Left cardiac atrium (tissue), 4 donors: ENCODE measurements around the gene DERA. TPM values are rescaled to one million over a fixed set of nuclear protein-coding genes. Genes with fewer than 3 reads are reported as not detected.
A peak's percentile ranks its signal among the peaks of the same experiment; 100 is the strongest.
"Not testable (repeated sequence)": the region's sequence is repeated elsewhere in the genome, so short reads cannot be mapped to it uniquely, and the experiment has no call there.

Source experiments
- ATAC-seq, 2 donors: fragments of 200-7000 bp; cut with Tn5 transposase; one replicate each; pipeline ENCODE4 v1.9.1; 2020; ENCODE audit warnings: mild to moderate bottlenecking in 2 of 2, moderate library complexity in 2 of 2
- DNase-seq: peaks from one replicate; pipeline ENCODE4 v3.0.0-alpha.2; 2020
- intact Hi-C, 2 donors: fragments of 100-400 bp; cut with DNase I; formaldehyde crosslinking; loops; one replicate each; pipeline versions ENCODE4 v1.14.1 to v1.15.1; 2022 to 2023
- total RNA-seq, 2 donors: library from RNA; stranded (reverse); fragmentation: NEBNext Ultra II Directional; extraction: Animal tissue kit (Norgen Biotek cat#: 25700); gene quantifications; one replicate each; pipeline ENCODE4 v1.2.1, GENCODE V29; 2021
- donor health status: DM: no; HTN: yes; CAD: no.
- donor health status: DM: no; HTN: yes; CAD: no; lungs with severe emphysema.
- donor health status: DM: yes; HTN: yes; CAD: no.
- donor health status: Dilated cardiomyopathy.

The DERA gene
- total RNA-seq, 2 donors from 2014 or later, result 15.7 to 21.0 TPM

- DNase-seq (no peak), ATAC-seq (no peak)
- intact Hi-C loops, result no loop called here
These were observed 14.3 kb upstream of the DERA start for GRCh38 chr12:15896867-15897266.

GRCh38 chr12:15897433-15897832, 13.7 kb upstream of the DERA start:
- ATAC-seq, result no peak
- intact Hi-C loops, result no loop called here
- DNase-seq, result no peak

DNA sequence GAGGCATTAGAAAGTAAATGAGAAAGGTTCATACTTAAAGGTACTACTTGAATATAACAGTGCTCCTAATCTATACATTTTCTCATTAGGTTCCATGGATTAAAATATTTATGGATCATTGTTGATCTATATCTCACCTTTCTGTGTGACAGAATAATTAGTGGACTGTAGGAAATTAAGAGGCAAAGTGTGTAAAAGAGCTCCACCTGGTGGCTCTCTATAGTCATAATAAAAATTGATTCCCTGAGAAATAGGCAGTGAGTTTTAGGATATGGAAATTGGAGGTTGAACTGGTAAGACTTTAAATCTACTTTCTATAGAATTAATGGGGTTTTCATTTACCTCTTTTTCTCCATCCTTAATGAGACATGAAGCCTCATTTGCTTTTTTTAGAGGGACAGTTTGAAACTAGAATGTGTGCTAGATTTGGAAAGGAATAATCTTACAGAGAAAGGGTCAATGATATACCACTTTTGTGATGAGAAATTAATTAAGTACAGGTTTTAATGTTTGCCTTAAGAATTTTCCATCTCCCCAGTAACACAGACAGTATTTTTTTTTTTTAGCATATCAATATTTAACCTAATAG, 11.8 kb upstream of the DERA start:
- DNase-seq (no peak), ATAC-seq (no peak)
- intact Hi-C loops, result no loop called here

- DNase-seq, result no peak
- intact Hi-C loops, result no loop called here
- ATAC-seq, result peak in 1 of 2 donors; percentile 57
These were observed 6.7 kb upstream of the DERA start for GRCh38 chr12:15904378-15904920.

- no peak for DNase-seq
- intact Hi-C loops, result no loop called here
- no peak for ATAC-seq
These were observed 666 bp upstream of the DERA start for GRCh38 chr12:15910468-15910863.

- DNase-seq, intact Hi-C loops: not testable (repeated sequence)
- ATAC-seq, result peak in 1 of 2 donors; percentile 48
These were observed 799 bp downstream of the DERA start for GRCh38 chr12:15911931-15912330.

- peak; percentile 32 for DNase-seq
- intact Hi-C loops, ATAC-seq: not testable (repeated sequence)
These were observed 3.0 kb downstream of the DERA start for GRCh38 chr12:15914131-15914530.

GRCh38 chr12:15918066-15918465, 6.9 kb downstream of the DERA start:
- DNase-seq (no peak), ATAC-seq (no peak)
- intact Hi-C loops, result no loop called here

GRCh38 chr12:15919418-15919817, 8.3 kb downstream of the DERA start:
- intact Hi-C loops, result no loop called here
- no peak for DNase-seq
- no peak for ATAC-seq

DNA sequence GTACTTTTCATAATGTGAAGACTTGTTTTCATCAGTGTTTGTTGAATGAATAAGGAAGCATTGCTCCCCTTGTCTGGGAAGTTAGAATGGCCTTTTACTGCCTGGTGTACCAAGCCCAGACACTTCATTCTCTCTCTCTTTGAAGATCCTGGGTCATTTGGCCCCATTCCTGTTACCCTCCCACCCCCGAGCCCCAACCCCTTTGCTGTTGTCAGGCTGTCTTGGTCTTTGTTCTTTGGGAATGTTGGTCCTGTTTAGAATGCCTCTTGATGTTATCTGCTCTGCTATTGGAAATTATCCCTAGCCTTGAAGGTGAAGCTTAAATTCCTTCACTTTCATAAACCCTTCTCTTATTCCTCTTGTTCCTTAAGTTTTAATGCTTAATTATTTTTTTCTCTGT, 13.8 kb downstream of the DERA start:
- DNase-seq (no peak), ATAC-seq (no peak)
- intact Hi-C loops, result no loop called here

DNA sequence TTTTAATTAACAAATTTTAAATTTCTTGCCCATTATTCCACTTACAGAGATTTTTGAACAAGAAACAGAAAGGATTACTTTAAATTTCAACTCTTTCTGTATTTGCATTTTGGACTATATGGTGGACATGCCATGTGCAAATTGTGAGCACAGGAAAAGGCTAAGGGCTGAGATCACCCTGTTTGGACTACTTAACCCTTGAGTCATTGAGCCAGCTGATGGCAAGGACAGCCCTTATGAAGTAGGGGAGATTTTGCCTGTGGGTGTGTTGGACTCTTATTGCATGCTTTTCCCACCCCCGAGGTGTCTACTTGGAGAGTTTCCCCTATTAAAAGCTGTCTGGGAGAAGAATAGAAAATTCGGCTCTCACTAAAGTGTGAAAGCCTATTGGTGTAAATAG, 17.2 kb downstream of the DERA start:
- ATAC-seq (peak in 1 of 2 donors; percentile 72), DNase-seq (no peak)
- intact Hi-C loops, result no loop called here

DNA sequence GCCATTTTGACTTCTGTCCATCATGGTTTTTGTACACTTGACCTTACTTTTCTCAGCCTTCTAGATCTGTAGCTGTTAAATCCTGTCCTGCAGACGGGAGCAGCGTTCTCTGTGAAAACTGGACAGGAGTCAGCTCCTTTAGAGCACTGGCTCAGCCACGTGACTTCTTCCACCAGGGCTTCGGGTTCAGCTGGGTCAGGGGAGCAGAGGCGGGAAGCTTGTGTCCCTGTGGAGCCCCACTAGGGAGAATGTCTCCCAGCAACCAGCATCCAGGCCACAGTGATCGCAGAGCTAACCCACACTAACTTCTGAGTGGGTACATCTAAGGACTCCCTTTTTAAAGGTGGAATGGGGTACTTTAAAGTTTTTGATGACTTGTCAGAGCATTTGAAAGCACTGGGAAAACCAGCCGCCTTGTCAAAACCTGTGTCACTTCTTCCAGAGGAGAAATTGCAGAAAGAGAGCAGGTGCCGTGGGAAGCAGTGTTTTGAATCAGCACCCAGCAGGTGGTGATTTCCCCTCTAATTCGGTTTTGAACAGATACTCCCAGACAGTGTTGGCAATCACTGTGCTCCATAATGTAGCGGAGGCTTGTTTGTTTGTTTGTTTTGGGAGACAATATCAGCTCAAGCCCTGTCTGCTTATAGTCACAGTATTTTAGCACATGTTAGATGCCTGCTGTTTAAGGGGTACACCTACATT, 17.9 kb downstream of the DERA start:
- intact Hi-C loops, result no loop called here
- DNase-seq (no peak), ATAC-seq (peak; percentile 63 to 67)

DNA sequence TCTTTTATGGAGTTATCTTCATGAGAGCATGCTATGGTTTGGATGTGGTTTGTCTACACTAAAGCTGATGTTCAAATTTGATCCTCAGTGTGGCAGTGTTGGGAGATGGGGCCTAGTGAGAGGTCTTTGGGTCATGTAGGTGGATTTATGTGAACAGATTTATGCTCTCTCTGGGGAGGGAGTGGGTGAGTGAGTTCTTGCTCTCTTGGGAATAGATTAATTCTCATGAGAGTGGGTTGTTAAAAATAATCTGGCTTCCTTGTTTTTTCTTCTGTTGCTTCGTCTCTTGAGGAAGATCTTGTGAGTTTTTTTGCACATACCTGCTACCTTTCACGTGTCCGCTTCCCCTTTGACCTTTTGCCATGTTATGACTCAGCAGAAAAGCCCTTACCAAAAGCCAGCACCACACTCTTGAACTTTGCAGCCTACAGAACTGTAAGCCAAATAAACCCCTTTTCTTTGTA, 20.5 kb downstream of the DERA start:
- DNase-seq, result no peak
- intact Hi-C loops, result no loop called here
- no peak for ATAC-seq

- no peak for DNase-seq
- intact Hi-C loops, result no loop called here
- ATAC-seq, result no peak
These were observed 21.2 kb downstream of the DERA start for GRCh38 chr12:15932327-15932726.

DNA sequence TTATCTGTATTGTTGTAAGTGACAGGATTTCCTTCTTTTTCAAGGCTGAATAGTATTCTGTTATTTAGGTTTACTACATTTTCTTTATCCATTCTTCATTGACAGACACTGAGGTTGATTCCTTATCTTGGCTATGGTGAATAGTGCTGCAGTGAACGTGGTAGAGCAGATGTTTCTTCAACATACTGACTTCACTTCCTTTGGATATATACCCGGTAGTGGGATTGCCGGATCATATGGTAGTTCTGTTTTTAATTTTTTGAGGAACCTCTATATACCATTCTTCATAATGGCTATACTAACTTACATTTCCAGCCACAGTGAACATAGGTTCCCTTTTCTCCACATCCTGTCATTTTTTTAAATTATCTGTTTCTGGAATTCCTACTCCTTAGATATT, 21.8 kb downstream of the DERA start:
- intact Hi-C loops, result no loop called here
- no peak for ATAC-seq

DNA sequence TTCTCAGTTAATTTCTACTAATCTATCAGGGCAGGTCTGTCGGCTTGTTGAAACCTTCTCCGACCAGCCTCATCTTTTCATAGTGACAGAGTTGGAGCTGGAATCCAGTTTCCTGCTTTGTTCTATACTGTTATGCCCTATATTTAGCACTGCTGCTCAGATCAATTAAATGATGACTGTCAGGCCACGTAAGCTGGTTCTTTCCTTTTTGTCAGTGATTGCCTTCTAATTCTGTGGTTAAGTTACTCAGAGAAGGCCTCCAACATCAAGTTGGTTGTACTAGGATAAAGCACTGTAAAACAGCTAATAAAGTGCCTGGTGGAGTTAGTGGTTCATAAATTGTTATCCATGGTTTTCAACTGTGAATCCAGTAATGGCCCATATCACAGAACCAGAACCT, 22.6 kb downstream of the DERA start:
- intact Hi-C loops, result no loop called here
- no peak for ATAC-seq

More for the DNA sequence above, 21.8 kb downstream of the DERA start:
- DNase-seq, result no peak

DNA sequence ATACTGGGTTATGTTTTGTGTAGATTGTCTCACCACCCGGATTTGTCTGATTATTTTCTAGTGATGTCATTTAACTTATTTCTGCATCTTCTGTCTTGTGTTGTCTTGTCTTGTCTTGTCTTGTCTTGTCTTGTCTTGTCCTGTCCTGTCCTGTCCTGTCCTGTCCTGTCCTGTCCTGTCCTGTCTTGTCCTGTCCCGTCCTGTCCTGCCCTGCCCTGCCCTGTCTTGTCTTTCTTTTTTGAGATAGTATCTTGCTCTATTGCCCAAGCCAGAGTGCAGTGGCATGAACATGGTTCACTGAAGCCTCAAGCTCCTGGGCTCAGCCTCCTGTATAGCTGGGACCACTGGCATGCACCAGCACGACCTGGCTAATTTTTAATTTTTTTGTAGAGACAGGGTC, 25.6 kb downstream of the DERA start:
- DNase-seq (no peak), ATAC-seq (no peak)
- intact Hi-C loops, result no loop called here

More for the DNA sequence above, 22.6 kb downstream of the DERA start:
- no peak for DNase-seq

- intact Hi-C loops, result no loop called here
- DNase-seq (no peak), ATAC-seq (no peak)
These were observed 26.8 kb downstream of the DERA start for GRCh38 chr12:15937902-15938301.

- DNase-seq, result no peak
- intact Hi-C loops, result no loop called here
- no peak for ATAC-seq
These were observed 28.0 kb downstream of the DERA start for GRCh38 chr12:15939111-15939510.

DNA sequence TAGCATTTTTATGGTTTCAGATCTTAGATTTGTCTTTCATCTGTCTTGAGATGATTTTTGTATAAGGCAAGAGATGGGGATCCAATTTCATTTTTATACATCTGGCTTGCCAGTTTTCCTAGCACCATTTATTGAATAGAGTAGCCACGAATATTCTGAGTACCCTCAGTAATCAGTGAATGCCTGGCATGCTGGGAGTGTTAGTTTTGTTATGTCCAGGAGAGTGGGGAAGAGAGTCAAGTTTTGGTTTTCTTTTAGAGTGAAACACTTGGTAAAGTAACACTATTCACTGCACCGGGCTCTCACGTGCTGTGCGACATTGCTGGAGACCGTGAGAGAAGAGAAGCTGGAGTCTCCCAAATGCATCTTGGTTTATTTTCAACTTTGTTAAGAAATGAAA, 31.3 kb downstream of the DERA start:
- DNase-seq (no peak), ATAC-seq (no peak)
- intact Hi-C loops, result no loop called here

- DNase-seq, ATAC-seq, intact Hi-C loops: not testable (repeated sequence)
These were observed 32.4 kb downstream of the DERA start for GRCh38 chr12:15943519-15943918.
